Globus pallidus (tissue), 1 donor: Measurements from ENCODE around the gene NR2E1.

Experiments
- DNase-seq: peaks from one replicate; pipeline ENCODE4 v3.0.0-alpha.2; 2015; ENCODE audit warnings: low spot score

The NR2E1 gene

DNA sequence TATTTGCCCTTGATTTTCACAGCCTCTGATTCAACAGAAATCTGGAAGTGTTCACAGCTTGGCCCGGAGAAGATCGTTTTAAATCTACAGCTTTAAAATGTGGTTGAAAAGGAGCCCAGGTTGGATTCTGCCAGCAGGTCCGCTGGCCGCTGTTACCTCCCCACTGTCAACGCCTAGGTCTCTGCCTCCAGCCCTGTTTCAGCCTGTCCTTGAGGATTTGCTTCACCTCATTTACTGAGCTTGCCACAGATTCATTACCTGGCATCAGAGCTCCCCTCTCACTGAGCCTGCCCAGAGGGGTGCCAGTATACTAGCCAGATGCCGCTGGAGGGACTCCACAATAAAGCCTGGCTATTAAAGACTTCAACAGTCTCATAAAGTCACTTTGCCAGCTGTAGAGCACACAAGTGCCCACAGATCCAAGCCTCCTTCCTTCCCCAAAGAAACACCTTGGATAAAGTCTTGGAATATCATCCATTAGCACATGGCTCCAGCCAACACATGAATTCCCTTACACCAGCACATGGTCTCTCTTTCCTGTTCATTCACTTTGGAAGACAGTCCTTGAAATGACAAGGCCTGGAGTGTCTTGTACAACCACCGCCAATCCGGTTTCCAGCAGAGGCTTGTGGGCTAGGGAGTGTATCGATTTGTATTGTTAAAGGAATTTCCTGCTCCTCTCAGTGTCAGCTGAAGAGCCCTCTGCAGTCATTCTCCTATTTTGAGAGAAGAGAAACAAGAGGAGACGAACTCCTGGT lies 9.5 kb upstream of the NR2E1 start:
- DNase-seq: no peak

DNA sequence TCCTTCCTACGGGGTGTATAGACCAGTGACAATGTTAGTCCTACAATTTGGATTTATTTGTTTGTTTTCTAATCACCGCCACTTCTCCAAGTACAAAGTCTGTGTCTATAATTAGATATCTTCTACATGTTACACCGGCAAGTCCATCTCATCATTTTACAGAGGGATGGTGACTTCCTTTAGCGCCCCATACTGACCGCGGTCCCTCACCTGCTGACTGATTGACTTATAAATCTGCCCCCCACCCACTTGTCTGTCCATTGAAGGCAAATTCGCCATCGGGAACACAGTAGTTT lies 8.9 kb upstream of the NR2E1 start:
- DNase-seq: no peak

DNA sequence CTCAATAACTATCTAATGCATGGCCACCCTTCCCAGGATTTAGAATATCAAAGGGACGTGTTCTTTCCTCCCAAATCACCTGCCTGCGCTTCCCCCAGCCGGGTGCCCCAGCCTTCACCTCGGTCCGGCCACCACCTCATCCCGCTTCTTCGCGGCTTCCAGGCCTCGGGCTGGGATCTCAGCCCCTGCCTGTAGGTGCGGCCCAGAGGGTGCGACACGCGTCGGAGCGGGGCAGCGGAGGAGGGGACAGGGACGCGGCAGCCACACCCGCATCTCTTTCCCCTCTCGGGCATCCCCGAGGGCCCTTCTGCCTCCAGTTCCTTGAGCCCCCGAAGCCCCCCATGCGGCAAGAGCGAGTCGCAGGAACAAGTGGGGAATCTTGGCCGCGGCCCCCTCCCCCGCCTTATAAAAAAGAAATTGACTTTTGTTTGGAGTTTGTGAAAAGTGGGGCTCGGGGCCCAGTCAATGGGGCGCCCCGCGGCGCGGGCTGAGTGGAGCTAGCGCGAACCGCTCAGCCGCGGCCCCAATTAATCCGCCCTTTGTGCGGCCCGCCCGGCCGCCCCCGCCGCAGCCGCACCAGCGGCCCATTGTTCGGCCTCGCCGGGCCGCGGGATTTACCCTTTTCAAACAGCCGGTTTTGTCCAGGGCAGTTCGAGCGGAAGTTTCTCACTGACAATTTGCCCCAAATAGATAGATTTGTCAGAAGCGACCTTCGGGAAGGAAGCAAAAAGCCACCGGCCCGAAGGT lies 8.4 kb upstream of the NR2E1 start:
- DNase-seq: no peak

DNA sequence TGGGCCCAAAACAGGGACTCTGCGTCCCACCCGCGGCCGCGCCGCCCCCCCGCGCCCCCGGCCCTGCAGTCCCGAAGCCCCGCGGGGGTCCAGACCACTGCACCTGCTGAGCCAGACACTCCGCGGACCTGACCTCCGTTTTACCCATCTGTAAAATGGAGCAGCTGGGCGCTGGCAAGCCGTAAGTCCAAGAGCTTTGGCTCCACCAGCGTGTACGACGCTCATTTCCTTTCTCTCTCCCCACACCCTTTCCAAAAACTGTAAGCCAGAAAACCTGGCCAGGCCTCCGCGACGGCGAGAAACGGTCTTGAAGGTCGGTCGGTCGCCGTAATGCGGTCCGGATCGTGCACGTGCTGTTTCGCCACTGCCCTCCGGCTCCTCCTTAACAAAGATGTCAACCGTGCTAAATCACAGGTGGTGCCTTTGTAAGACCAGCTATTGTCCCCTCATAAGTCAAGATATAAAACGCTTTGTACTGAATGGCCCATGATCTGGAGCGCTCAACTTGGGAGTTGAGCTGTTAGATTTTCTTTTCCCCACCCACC lies 7.8 kb upstream of the NR2E1 start:
- DNase-seq: no peak

DNA sequence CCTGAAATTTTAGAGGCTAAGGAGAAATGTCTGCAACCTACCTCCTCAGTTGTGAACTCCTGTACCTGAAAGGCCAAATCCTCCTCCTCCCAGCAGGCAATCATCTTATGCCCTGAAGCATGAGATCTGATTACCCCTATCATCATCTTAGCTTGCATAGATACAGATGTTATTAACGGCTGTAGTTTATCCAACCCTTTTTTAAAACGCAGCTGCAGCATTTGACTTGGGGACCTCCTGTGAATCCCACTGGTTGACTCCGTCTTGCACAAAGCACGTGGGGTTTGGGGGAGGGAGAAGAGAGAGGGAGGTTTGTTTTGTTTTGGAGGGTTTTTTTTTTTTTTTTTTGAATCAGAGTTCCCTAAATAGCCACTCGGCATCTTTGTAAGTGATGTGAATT lies 5.8 kb upstream of the NR2E1 start:
- no peak for DNase-seq

DNA sequence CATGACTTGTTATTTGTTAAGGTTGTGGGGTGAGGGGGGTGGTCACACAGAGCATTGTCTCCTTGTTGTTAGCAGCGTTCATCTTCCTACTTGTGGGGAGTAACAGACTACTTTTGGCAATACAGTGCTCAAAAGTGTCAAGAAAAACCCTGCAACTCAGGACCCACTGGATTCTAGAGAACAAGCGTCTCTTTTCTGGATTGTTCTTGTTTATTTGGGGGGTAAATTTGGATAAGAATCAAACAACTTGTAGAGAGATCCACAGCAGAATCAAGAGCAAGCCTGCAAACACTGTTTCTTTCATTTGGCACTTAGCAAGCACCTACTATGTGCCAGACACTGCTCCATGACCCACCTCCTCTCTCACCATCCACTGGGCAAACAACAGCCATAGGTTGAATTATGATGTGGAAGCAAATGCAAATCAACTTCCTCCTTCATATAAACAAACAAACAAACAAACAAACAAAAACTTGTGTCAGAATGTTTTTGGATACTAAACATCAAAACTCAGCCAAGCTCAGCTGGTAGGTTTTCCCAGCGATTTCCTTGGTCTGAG lies 4.0 kb upstream of the NR2E1 start:
- DNase-seq: no peak

DNA sequence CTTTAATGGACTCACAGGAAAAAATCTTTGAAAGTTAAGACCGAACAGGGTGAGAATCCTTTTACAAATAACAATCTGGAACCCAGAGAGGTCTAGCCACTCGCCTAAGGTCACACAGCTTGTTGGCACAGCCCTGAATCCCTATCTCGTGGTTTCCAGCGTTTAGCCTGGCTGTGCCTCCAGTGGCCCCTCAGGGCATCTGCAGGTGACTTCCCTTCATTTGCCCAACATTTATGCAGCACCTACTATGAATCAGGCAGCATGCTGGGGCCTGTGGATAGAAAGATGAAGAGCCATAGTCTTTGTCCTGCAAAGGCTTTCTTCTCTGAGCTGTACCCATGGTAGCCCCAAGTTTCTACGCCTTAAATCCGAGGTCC lies 2.6 kb upstream of the NR2E1 start:
- no peak for DNase-seq

DNA sequence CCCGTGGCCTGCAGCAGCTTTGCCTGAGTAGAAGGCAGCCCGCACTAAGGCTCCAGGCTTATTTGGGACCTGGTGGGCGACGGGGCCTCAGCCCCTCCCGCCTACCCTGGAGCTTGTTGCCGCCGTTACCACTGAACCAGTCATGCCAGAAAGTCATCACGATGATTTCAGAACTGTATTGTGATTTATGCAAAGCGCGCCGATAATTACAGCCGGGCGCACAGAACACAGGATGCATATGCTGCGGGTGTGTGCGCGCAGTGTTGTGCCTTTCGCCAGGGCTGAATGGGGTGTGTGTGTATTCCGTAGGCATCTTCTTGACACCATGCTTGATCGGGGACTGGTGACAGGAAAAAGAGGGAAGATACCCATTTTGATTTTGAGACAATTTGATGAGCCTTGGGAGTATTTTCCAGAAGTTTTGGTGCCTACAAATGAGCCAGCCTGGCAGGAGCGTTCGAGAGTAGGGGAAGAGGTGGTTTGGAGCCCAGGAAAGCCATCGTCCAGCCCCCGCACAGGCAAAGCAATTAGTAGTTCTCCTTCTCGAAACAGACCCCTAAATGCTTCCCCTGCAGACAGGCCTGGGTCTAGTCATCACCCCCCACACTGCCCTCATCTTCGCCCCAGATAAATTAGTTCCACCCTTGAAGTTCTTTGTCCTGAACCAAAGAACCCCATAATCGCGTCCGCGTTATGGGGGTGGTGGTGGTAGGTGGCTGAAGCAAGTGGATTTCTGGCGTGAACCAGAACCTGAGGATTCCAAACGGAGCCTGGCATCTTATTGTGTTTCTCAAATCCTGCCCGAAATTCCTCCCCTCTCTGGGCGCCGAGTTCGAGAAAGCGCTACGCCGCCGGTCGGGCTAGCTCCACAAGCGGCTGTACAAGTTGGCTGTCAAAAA lies 1.9 kb upstream of the NR2E1 start:
- no peak for DNase-seq

DNA sequence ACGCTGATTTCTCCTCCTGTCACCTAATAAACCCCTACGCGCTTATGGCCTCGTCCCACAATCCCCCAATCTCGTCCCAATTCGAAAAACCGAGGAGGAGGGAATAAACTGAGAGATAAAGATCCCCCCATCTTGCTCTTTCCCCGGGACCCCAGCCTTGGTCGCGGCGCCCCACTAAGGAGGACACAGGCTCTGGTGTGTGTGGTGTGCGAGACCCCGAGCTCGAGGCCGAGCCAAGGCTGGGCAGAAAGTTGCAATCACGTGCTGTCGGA lies 1.3 kb upstream of the NR2E1 start:
- DNase-seq: no peak

DNA sequence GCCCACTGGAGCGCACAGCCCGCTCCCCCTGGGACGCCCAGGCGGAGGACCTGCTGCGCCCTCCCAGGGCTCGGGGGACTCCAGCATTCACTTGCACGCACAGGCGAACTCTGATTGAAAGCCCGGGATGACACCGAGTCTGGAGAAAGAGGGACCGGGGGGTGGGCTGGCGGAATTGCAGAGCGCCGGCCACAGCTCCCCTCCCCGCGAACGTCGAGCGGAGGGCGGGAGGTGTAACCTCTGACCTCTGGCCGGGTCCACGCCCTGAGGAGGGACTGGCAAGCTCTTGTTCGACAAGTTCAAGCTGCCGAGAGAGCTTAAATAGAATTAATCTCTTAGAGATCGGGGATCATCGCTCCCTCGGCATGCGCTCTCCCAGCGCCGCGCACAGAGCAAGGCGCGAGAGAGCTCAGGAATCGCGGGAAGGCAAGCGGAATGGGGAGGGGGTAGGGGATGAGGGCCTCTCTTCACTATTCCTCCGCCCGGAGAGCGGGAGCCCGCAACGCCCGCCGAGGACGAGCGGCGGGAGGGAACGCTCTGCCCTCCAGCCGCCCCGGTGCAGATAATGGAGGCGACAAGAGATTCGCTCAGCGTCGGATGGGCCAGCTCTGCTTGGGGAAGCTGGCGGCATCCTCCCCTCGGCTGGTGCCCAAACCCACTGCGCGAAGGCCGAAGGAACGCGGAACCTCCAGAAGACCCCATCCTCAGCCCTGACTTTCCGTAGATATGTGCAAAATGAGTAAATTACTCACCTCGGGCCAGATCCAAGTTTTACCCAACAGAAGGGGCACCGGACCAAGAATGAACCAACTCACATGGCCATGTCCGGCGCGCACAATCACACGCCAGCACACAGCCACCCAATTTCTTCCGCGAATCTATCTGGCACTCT lies 761 bp upstream of the NR2E1 start:
- no peak for DNase-seq

DNA sequence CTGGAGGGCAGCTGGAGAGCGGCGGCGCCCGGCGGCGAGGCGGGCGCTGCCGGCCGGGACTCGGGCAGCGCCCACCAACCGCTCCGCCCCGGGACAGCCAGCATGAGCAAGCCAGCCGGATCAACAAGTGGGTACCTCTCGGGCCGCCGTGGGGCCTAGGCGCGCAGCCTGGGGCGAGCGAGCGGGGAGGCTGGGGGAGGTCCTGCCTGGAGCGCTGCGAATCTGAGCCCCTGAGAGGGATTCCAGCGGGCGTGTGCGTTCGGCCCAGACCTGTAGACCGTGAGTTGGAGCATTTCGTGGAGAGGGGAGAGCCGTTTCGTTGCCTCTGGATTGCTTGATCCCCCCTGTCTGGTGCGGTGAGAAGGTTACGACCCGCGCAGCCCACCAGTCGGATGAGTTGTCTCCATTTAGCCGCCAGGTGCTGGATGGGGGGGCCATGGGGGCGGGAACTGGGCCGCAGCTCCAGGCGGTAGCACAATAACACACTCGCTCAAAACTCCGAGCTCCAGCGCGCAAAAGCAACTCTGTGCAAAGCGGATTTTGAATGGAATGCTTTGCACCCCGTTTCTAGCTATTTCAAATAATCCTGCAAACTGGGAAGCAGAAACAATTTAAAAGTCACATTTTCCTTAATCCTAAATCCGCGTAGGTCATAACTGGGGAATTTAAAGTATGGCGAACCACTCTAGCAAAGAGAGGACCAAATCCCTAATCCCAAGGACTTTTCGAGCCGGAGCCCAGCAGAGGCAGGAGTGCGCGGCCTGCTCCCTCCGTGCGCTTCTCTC lies 1.0 kb downstream of the NR2E1 start:
- no peak for DNase-seq

DNA sequence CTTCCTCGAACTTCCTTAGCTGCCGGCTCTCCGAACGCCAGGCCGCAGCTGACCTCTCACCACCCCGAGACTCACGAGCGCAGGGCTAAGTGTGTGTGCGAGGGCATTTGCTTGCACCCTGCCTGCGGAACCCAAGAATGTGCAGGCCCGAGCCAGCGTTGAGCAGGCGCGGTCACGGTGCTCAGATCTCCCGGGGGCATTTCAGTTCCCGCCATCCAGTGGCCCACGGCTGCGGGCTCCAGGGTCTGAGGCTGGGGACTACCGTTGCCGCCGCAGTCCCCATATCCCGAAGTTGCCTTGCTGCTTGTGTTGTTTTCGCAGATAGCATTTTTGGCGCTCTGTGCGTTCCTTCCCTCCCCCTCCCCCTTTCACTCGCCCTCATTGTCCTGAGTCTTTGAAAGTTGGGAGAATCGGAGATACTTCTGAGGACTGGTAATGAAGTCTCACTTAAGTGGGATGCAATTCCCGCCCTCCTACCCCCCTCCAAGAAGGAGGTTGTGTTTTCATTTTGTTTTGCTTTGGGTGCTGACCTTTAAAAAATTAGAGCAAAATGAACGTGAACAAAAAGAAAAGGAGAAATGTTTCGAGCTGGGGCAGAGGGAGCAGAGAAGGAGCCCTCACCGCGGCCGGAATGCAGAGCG lies 1.7 kb downstream of the NR2E1 start:
- DNase-seq: no peak

DNA sequence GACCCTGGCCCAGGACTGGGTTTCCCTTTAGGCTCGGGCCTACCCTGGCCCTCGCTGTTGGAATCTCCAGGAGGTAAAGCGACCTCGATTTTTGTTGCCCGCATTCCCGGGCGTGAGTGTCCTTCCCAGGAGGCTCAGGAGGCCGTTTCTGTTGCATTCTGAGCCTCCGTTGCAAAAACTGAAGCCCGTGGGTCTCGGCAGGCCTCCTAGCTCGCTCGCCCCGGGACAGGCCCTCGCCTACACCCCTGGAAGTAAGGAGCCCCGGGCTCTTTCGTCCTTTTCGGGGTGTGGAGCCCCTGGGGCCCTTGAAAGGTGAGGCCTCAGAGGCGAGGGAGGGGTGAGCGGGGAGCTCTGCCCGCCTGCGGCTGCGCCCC lies 2.3 kb downstream of the NR2E1 start:
- DNase-seq: no peak

DNA sequence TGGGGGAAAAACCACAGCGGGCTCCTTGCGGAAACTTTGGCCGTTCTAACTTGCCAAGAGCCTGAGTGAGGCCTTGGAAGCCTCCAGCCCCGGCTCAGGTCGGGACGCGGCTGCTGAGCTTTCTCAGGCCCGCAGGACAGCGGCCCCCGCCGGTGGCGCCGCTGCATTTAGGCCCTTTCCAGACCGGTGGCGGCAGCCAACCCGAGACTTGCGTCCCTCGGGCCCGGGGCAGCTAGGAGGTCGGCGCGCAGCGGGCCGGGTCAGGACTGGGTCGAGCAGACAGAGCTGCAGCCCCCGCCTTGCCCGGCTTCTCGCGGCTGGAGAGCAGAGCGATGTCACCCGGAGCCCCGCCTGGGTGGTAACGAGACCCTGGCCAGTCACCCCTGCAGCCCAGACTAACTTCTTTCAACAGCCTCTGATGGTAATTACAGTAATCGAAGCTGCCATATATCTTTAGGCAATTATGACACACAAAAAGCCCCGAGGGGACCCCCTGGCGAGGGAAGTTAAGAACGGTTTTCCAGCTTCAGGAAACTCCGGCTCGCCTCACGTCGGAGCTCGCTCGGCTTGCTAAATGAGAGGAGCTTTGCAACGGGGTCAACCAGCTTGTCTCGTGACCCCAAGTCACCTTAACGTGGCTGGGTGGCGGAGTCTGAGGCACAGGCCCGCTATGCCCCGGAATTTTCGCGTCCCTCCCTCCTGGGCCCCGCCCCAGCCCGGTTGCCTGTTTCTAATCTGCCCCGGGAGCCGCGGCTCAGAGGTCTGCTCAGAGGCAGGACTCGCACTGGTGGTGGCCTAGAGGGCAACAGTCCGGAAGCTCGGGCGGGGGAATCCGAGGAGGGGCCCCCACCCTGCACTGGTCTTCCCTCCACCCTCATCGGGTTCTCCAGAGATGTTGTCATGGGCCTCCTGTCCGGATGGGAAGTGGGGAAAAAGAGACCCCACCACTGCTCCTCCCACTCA lies 3.0 kb downstream of the NR2E1 start:
- DNase-seq: no peak

DNA sequence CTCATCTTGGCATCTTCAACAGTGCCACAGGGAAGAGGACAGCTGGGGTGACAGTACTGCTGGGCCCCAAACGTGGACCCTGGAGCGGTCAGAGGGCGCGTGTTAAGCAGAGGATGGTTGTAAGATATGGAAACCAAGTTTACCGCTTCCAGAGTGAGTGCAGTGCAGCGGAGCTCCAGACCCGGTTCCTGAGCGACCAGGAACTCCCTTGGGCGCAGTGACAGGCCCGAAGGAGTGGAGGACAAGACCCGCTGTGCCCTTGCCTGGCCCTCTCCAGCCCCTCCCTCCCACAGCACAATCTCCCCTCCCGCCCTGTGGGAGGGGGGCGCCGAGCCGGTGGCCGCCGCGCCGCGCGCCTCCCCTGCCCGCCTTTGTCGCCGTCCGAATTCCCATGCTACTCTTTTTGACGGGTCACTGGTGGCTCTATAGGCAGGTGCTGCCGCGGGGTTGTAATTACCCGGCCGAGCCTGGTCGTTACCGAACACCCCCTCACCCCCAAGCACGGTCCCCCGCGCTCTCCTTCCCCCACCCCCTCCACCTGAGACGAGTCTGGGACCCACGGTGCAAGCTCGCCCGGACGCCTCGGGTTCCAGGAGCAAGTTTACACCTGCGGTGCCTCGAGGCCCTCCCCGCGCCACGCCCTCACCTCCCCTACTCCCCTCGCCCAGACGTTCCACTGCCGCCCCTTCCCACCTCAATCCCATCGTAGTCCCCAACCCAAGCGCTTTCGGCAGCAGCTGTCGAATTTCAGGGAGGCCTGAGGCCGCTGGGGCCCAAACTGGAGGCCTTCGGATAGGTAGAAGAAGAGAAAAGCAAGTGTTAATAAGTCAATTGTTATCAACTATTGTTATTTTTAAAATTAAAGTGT lies 3.9 kb downstream of the NR2E1 start:
- DNase-seq: no peak

DNA sequence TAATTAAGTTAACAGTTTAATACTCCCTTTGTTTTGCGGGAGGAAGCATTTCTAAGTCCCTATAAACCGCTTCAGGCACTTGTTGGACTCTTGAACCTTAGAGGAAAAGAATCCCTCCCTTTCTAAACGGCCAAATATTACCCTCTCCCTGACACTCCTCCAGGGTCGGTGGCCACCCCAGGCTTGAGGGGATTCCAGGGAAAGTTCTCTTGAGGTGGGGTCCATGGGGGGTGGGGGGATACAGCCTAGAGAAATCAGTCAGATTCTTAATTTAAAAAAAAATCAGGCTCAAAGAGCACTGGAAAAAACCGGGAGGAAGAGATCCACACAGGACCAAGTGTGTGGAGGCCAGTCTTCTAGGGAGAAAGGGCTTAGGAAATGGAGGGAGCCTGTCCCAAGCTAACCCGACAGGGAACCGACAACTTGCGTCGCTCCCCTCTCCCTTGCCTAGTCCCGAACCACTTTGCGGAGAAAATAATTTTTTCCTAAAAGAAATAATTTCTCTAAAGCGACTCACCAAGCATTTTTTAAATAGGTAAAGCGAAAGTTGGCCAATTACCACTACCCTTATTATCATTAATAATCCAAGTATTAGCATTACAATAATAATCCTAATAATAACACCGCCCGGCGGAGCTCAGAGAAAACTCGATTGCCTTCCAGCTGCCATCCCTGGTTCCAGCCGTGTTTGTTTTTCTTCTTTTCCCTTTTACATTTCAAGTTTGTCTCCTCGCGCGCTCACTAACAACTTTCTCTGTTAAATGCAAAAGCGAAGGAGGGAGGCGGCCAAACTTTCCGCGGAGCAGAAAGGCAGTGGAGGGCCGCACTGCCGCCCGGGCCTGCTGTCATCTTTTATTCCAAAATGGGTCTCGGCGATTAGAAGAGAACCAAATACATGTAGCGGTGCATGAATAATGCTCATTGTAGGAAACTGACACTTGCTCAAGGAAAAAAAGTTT lies 4.8 kb downstream of the NR2E1 start:
- DNase-seq: no peak
